ENCODE results near the gene AHDC1. TPM values are rescaled to one million over a fixed set of nuclear protein-coding genes. Genes with fewer than 3 reads are reported as not detected.

AHDC1 gene
- total RNA-seq, result 8.0 and 15.5 TPM in 2 replicates

GRCh38 chr1:27603681-27604578, at the start of gene AHDC1:
Gene AHDC1, minus strand, starts transcription at chr1:27604144. Its CDS starts 52,029 bp downstream, at chr1:27552115.

GRCh38 chr1:27634985-27635367, 31.0 kb upstream of the AHDC1 start, which contains the start of gene FGR:
Gene FGR, minus strand, starts transcription at chr1:27635185. Its CDS starts 11,269 bp downstream, at chr1:27623916.

GRCh38 chr1:27489973-27490741, 113.8 kb downstream of the AHDC1 start, which contains the start of gene WASF2:
Gene WASF2, minus strand, starts transcription at chr1:27490167. Its CDS starts 61,277 bp downstream, at chr1:27428890.

Other genes with a start within 250 kb of the AHDC1 start
- 11.3 and 18.7 TPM in 2 replicates for gene MAP3K6, start 237.2 kb downstream of the AHDC1 start, total RNA-seq
- not detected in 2 replicates for gene FCN3, start 229.3 kb downstream of the AHDC1 start, total RNA-seq
- gene CD164L2, start 220.8 kb downstream of the AHDC1 start, total RNA-seq, result not detected in 2 replicates
- gene GPR3, start 211.5 kb downstream of the AHDC1 start, total RNA-seq, result 0.89 and 1.1 TPM in 2 replicates
- gene WASF2, start 114.0 kb downstream of the AHDC1 start, total RNA-seq, result 12.5 and 36.5 TPM in 2 replicates
- not detected in 2 replicates for gene FGR, start 31.0 kb upstream of the AHDC1 start, total RNA-seq
- 13.2 and 23.2 TPM in 2 replicates for gene IFI6, start 68.0 kb upstream of the AHDC1 start, total RNA-seq
- 11.8 and 12.2 TPM in 2 replicates for gene FAM76A, start 121.8 kb upstream of the AHDC1 start, total RNA-seq
- 82.8 and 83.1 TPM in 2 replicates for gene STX12, start 169.1 kb upstream of the AHDC1 start, total RNA-seq
- 38.6 and 46.5 TPM in 2 replicates for gene PPP1R8, start 226.6 kb upstream of the AHDC1 start, total RNA-seq

All from smooth muscle cell of the umbilical artery (primary cell).